ENCODE measurements around the gene CD276.

Gene CD276

DNA sequence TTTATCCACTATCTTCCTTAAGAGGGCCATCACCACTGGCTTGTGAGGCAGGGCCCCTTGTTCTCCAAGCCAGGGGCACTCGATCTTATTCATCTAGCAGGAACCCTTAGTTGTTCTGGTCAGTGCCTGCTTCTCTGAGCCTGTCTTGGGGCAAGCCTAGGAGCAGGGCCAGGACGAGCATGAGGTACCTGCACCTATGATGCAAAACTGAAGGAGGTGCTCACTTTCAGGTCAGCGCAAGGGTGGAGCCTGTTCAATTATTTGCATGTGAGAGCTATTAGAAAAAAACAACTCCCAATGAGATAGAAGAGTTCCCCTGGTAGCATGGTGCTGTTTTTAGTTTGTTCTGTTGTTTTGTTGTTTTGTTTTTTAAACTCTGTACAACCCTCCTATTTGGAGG is 5.0 kb upstream of the CD276 start:
- no peak overlapping the region for H3K4me3 ChIP-seq (ENCODE audit: low read depth, low read length)
- TF ChIP-seq CTCF (IDR thresholded peaks at IDR 0.05; ENCODE audit: low read depth, low read length, missing control alignments) = no peak
- DNase-seq (ENCODE audit: low read depth) = no peak

- no peak overlapping the region for H3K4me3 ChIP-seq (ENCODE audit: low read depth, low read length)
- TF ChIP-seq CTCF (IDR thresholded peaks at IDR 0.05; ENCODE audit: low read depth, low read length, missing control alignments) = no peak
- no peak for DNase-seq (ENCODE audit: low read depth)
Observed at GRCh38 chr15:73679964-73680363, 4.2 kb upstream of the CD276 start.

DNA sequence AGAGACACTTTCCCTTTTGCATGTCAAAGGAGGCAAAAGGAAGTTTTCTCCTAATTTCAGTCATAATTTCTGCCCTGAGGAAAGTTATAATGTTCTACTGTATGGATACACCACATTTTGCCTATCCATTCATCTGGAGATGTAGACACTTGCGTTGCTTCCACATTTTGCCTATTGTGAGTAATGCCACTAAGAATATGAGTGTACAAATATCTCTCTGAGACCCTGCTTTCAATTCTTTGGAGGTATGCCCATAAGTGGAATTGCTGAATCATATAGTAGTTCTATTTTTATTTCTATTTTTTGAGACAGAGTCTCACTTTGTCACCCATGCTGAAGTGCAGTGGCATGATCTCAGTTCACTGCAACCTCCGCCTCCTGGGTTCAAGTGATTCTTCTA is 3.6 kb upstream of the CD276 start:
- no peak for TF ChIP-seq CTCF (IDR thresholded peaks at IDR 0.05; ENCODE audit: low read depth, low read length, missing control alignments)
- DNase-seq (ENCODE audit: low read depth) = no peak
- no peak overlapping the region for H3K4me3 ChIP-seq (ENCODE audit: low read depth, low read length)

DNA sequence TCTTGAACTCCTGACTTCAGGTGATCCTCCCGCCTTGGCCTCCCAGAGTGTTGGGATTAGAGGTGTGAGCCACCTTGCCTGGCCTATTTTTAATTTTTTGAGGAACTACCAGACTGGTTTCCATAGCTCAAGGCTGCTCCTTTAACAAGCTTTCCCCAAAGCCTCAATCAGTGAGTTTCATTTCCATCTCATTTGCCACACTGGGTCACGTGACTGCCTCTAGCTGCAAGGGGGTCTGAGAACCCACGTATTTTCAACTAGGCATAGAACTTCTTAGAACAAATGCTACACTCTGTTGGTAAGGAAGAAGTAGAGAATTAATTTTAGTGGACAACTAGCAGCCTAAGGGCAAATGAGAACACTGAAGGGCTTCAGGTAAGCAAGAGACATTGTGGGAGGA is 3.1 kb upstream of the CD276 start:
- TF ChIP-seq CTCF (IDR thresholded peaks at IDR 0.05; ENCODE audit: low read depth, low read length, missing control alignments) = no peak
- no peak for DNase-seq (ENCODE audit: low read depth)
- no peak overlapping the region for H3K4me3 ChIP-seq (ENCODE audit: low read depth, low read length)

DNA sequence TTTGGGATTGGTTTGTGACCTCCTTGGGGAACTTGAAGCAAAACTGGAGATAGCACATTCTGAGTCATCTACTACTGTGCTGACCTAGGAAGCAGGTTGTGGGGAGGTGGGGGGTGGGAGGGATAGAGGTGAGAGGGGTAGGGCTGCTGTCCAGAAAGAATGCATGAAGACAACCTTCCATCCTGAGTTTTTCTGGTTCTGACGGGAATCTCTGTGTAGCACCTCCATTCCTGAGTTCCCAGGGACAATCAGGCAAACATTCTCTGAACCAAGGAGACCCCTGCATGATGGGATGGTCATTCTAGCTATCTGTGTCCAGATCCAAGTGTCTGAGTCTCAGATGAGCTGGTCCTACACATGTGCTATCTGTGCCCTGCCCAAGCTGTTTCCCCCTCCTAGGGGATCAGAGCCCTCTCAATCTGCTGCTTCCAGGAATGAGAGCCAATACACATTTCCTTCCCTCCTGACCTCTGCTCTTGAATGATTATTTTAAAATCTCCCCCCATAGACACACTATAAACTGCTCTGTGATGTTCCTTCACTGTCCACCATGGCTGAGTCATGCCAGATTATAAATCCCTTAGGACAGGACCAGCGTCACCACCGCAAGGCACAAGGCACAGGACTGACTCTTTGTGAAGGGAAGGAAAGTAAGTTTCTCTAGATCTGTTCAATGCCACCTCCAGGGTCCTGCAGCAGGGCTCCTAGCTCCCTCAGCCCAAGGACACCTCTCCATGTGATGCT is 2.2 kb upstream of the CD276 start:
- no peak for TF ChIP-seq CTCF (IDR thresholded peaks at IDR 0.05; ENCODE audit: low read depth, low read length, missing control alignments)
- no peak for DNase-seq (ENCODE audit: low read depth)
- H3K4me3 ChIP-seq (ENCODE audit: low read depth, low read length) = no peak overlapping the region

DNA sequence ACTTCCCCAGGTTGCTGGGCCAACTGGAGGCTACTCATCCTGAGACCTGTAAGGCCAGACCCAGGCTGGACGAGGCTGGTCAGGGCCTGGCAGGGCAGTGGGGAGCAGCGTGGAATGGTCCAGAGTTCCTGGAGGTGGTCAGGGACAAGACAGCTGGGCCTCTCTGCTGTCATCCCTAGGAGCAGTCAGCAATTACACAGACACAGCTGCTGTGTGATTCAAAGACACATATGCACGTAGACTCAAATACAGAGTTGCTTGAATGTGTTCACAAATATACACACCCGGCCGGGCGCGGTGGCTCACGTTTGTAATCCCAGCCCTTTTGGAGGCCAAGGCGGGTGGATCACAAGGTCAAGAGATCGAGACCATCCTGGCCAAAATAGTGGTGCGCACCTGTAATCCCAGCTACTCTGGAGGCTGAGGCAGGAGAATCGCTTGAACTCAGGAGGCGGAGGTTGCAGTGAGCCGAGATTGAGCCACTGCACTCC is 1.5 kb upstream of the CD276 start:
- no peak overlapping the region for H3K4me3 ChIP-seq (ENCODE audit: low read depth, low read length)
- no peak for TF ChIP-seq CTCF (IDR thresholded peaks at IDR 0.05; ENCODE audit: low read depth, low read length, missing control alignments)
- no peak for DNase-seq (ENCODE audit: low read depth)

- no peak for TF ChIP-seq CTCF (IDR thresholded peaks at IDR 0.05; ENCODE audit: low read depth, low read length, missing control alignments)
- H3K4me3 ChIP-seq (ENCODE audit: low read depth, low read length) = no peak overlapping the region
- no peak for DNase-seq (ENCODE audit: low read depth)
Observed at GRCh38 chr15:73683257-73683776, 866 bp upstream of the CD276 start.
